A673 (cell line): ENCODE measurements around the gene FSTL5. TPM values are rescaled to one million over a fixed set of nuclear protein-coding genes. Genes with fewer than 3 reads are reported as not detected.

Source experiments
- BruUV-seq: library from RNA; stranded (reverse); fragments of 400-500 nt; replicated peaks from 2 replicates; lab custom pipeline; 2021; lab: Mats Ljungman, UMichigan
- CTCF ChIA-PET: fragments of 300-600 bp; sonication (Branson Sonifier 250); formaldehyde crosslinking; loops from one replicate; lab custom pipeline; 2022; ENCODE audit warnings: antibody characterized with exemption; lab: Charles Lee
- POLR2A ChIA-PET: fragments of 300-600 bp; sonication (Branson Sonifier 250); formaldehyde crosslinking; loops from one replicate; lab custom pipeline; 2022; ENCODE audit warnings: antibody characterized with exemption; ENCODE audit not compliant: low non-redundant PET; lab: Charles Lee
- DNase-seq: peaks from one replicate; pipeline ENCODE4 v3.0.0-alpha.2; 2015; ENCODE audit warnings: low spot score
- H3K27ac ChIP-seq: fragments of 200-600 bp; sonication (generic); 2 replicates; pipeline ENCODE4 v1.5.1; 2016; ENCODE audit warnings: mixed run types, low read depth, mild to moderate bottlenecking, mixed read lengths, antibody characterized with exemption, low read length; ENCODE audit not compliant: poor library complexity, severe bottlenecking
- H3K27me3 ChIP-seq: fragments of 200-600 bp; sonication (generic); replicated peaks from 2 replicates; pipeline ENCODE4 v1.6.1; 2017; ENCODE audit warnings: mixed run types, low read depth, mild to moderate bottlenecking, mixed read lengths, antibody characterized with exemption, low read length; ENCODE audit not compliant: insufficient read depth, poor library complexity
- H3K36me3 ChIP-seq: fragments of 200-600 bp; sonication (generic); 2 replicates; pipeline ENCODE4 v1.6.1; 2016; ENCODE audit warnings: mixed run types, mild to moderate bottlenecking, mixed read lengths, antibody characterized with exemption, low read length; ENCODE audit not compliant: insufficient read depth, poor library complexity, severe bottlenecking
- H3K4me1 ChIP-seq: fragments of 200-600 bp; sonication (generic); 2 replicates; pipeline ENCODE4 v1.6.1; 2017; ENCODE audit warnings: mixed run types, mild to moderate bottlenecking, mixed read lengths, antibody characterized with exemption, low read length; ENCODE audit not compliant: insufficient read depth, poor library complexity, severe bottlenecking
- H3K4me3 ChIP-seq: fragments of 200-600 bp; sonication (generic); 2 replicates; pipeline ENCODE4 v1.5.1; 2016; ENCODE audit warnings: low read depth, mixed run types, mild to moderate bottlenecking, mixed read lengths, low read length; ENCODE audit not compliant: poor library complexity, severe bottlenecking
- H3K9me3 ChIP-seq: fragments of 200-600 bp; sonication (generic); 2 replicates; pipeline ENCODE4 v1.6.1; 2016; ENCODE audit warnings: mixed run types, low read depth, mild to moderate bottlenecking, mixed read lengths, antibody characterized with exemption, low read length; ENCODE audit not compliant: poor library complexity, severe bottlenecking
- CTCF ChIP-seq: fragments of 300-800, 200-600 bp; sonication (generic); conservative IDR thresholded peaks from 2 replicates; pipeline ENCODE4 v1.5.1; 2017; ENCODE audit warnings: low read depth, mild to moderate bottlenecking, antibody characterized with exemption, low read length, moderate library complexity, mixed read lengths
- EZH2 ChIP-seq: fragments of 200-600 bp; sonication (generic); IDR thresholded peaks from 2 replicates; pipeline ENCODE4 v1.6.1; 2017; ENCODE audit warnings: borderline replicate concordance, low read depth, mild to moderate bottlenecking, mixed read lengths, antibody characterized with exemption, low read length; ENCODE audit not compliant: poor library complexity, severe bottlenecking
- intact Hi-C: fragments of 100-400 bp; cut with micrococcal nuclease; formaldehyde crosslinking; loops from one replicate; pipeline ENCODE4 v1.10.0; 2022; ENCODE audit not compliant: unreplicated experiment
- total RNA-seq: library from RNA; stranded (reverse); gene quantifications from 2 replicates; pipeline ENCODE4 v1.2.3, GENCODE V29; 2021

FSTL5 gene
- total RNA-seq, 1 experiment from 2014 or later = 0.15 TPM

DNA sequence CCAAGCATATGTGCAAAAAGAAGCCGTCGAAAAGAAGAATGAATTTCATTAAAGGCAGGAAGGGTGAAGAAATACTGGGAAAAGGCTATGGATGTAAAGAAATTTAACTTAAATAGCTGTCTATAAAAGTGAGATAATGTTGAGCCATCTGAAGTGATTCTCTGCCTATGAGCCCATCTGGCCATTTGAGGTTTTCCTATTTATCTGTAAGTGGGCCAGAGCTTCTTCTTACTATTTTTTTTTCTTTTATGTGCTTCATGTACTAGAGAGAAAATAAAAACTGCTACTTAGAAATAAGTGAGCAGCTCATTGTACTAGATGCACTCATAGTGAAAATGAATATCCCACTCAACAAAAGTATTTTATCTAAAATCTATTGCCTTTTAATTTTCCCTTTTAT is 725.7 kb downstream of the FSTL5 start:
- ChIA-PET POLR2A (no interaction called here), CTCF (no interaction called here)
- TF ChIP-seq CTCF (no peak), EZH2 (no peak)
- H3K27me3 ChIP-seq = no peaks in the 10 kb centered on the region
- BruUV-seq = no TSS peak
- H3K4me1 ChIP-seq = no peaks in the 10 kb centered on the region
- no peak overlapping the region for H3K4me3 ChIP-seq
- no peaks in the 10 kb centered on the region for H3K9me3 ChIP-seq
- H3K36me3 ChIP-seq = no peaks in the 10 kb centered on the region
- no peak for DNase-seq
- intact Hi-C loops = no loop called here
- H3K27ac ChIP-seq = no peak overlapping the region

- Histone ChIP-seq H3K4me3 (no peak overlapping the region), H3K27ac (no peak overlapping the region), H3K9me3 (no peaks in the 10 kb centered on the region), H3K4me1 (no peaks in the 10 kb centered on the region), H3K27me3 (no peaks in the 10 kb centered on the region), H3K36me3 (no peaks in the 10 kb centered on the region)
- ChIA-PET POLR2A (no interaction called here), CTCF (no interaction called here)
- intact Hi-C loops = no loop called here
- TF ChIP-seq CTCF = no peak
- TF ChIP-seq EZH2 = no peak
- BruUV-seq = no TSS peak
- no peak for DNase-seq
These were observed 735.4 kb downstream of the FSTL5 start for GRCh38 chr4:161428180-161428965.

DNA sequence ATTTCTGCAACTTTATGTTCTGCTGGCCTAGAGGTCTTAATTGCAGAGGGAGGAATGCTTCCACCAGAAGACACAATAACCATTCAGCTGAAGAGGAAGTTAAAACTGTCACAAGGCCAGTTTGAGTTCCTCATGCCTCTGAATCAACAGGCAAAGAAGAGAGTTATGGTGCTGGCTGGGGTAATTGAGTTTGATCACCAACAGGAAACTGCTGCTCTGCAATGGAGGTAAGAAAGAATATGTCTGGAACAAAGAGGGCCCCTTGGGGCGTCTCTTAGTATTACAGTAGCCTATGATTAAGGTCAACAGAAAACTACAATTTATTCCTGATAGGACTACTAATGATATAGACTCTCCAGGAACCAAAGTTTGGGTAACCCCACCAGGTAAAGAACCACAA is 744.0 kb downstream of the FSTL5 start:
- Histone ChIP-seq H3K27me3 (no peaks in the 10 kb centered on the region), H3K27ac (no peak overlapping the region), H3K4me3 (no peak overlapping the region), H3K4me1 (no peaks in the 10 kb centered on the region), H3K9me3 (no peaks in the 10 kb centered on the region), H3K36me3 (no peaks in the 10 kb centered on the region)
- no TSS peak for BruUV-seq
- CTCF ChIA-PET = no interaction called here
- TF ChIP-seq CTCF (peak; percentile 30; the same call in 1 of the 2 replicates), EZH2 (no peak)
- DNase-seq = peak; percentile 36
- POLR2A ChIA-PET = no interaction called here
- intact Hi-C loops = no loop called here
